HUES6 (cell line): ENCODE measurements around the gene BRAP.
"Not testable (repeated sequence)": the region's sequence is repeated elsewhere in the genome, so short reads cannot be mapped to it uniquely, and the experiment has no call there.

Experiments used
- H3K27ac ChIP-seq: 2 replicates; pipeline ENCODE4 v1.7.0; 2013; ENCODE audit warnings: low read depth, mild to moderate bottlenecking, low read length, inconsistent platforms
- H3K27me3 ChIP-seq: 2 replicates; pipeline ENCODE4 v1.6.1; 2013; ENCODE audit warnings: low read length; ENCODE audit not compliant: control insufficient read depth, insufficient read depth
- H3K36me3 ChIP-seq: 2 replicates; pipeline ENCODE4 v1.6.1; 2013; ENCODE audit warnings: low read length; ENCODE audit not compliant: control insufficient read depth, insufficient read depth
- H3K4me1 ChIP-seq: 2 replicates; pipeline ENCODE4 v1.6.1; 2013; ENCODE audit warnings: low read length; ENCODE audit not compliant: control insufficient read depth, insufficient read depth
- H3K4me3 ChIP-seq: 2 replicates; pipeline ENCODE4 v1.5.1; 2013; ENCODE audit warnings: low read depth, low read length
- H3K9ac ChIP-seq: one replicate; pipeline ENCODE4 v1.6.1; 2013; ENCODE audit warnings: mild to moderate bottlenecking, low read length
- H3K9me3 ChIP-seq: 2 replicates; pipeline ENCODE4 v1.6.1; 2013; ENCODE audit warnings: low read depth, low read length; ENCODE audit not compliant: control insufficient read depth, insufficient read depth

BRAP gene

GRCh38 chr12:111685811-111686573 lies at the start of gene BRAP, which contains the start of gene ACAD10:
Gene BRAP, minus strand, starts transcription at chr12:111685956. Its CDS starts 164 bp downstream, at chr12:111685792.
Gene ACAD10, plus strand, starts transcription at chr12:111686053. Its CDS starts 6,657 bp downstream, at chr12:111692710.
- Histone ChIP-seq H3K4me1 (peaks cover 5% of the 10 kb centered on the region), H3K9ac (peak within 1 kb of the TSS; percentile 90), H3K27me3 (no peaks in the 10 kb centered on the region), H3K9me3 (no peaks in the 10 kb centered on the region), H3K4me3 (peak within 1 kb of the TSS; percentile 92), H3K27ac (peak within 1 kb of the TSS; percentile 35), H3K36me3 (peaks cover 24% of the 10 kb centered on the region)

- Histone ChIP-seq H3K9me3 (no peaks in the 10 kb centered on the region), H3K27ac (no peak overlapping the region), H3K4me3 (no peak overlapping the region), H3K27me3 (no peaks in the 10 kb centered on the region), H3K36me3 (peaks cover 50% of the 10 kb centered on the region), H3K9ac (no peak overlapping the region), H3K4me1 (no peaks in the 10 kb centered on the region)
Observed at GRCh38 chr12:111733340-111733915, 47.7 kb upstream of the BRAP start.

GRCh38 chr12:111732786-111733185 lies 47.0 kb upstream of the BRAP start:
- Histone ChIP-seq H3K36me3 (peaks cover 51% of the 10 kb centered on the region), H3K4me1 (no peaks in the 10 kb centered on the region), H3K9me3 (no peaks in the 10 kb centered on the region), H3K4me3 (no peak overlapping the region), H3K27ac (no peak overlapping the region), H3K9ac (no peak overlapping the region), H3K27me3 (no peaks in the 10 kb centered on the region)

GRCh38 chr12:111730420-111730819 lies 44.7 kb upstream of the BRAP start:
- peaks cover 49% of the 10 kb centered on the region for H3K36me3 ChIP-seq
- H3K9ac ChIP-seq, result no peak overlapping the region
- no peaks in the 10 kb centered on the region for H3K27me3 ChIP-seq
- H3K4me3 ChIP-seq, result no peak overlapping the region
- no peaks in the 10 kb centered on the region for H3K9me3 ChIP-seq
- H3K27ac ChIP-seq, result no peak overlapping the region
- no peaks in the 10 kb centered on the region for H3K4me1 ChIP-seq

GRCh38 chr12:111728795-111729194 lies 43.0 kb upstream of the BRAP start:
- Histone ChIP-seq H3K4me1 (no peaks in the 10 kb centered on the region), H3K27ac (no peak overlapping the region), H3K4me3 (no peak overlapping the region), H3K36me3 (peaks cover 50% of the 10 kb centered on the region), H3K27me3 (no peaks in the 10 kb centered on the region), H3K9ac (no peak overlapping the region), H3K9me3 (no peaks in the 10 kb centered on the region)

- not testable (repeated sequence) for H3K4me1 ChIP-seq, H3K27ac ChIP-seq, H3K27me3 ChIP-seq, H3K4me3 ChIP-seq, H3K9ac ChIP-seq, H3K9me3 ChIP-seq
- peaks cover 48% of the 10 kb centered on the region for H3K36me3 ChIP-seq
Observed at GRCh38 chr12:111723646-111724360, 38.0 kb upstream of the BRAP start.

GRCh38 chr12:111720457-111720856 lies 34.7 kb upstream of the BRAP start:
- no peaks in the 10 kb centered on the region for H3K27me3 ChIP-seq
- H3K36me3 ChIP-seq, result peaks cover 56% of the 10 kb centered on the region
- H3K4me3 ChIP-seq, result no peak overlapping the region
- H3K9ac ChIP-seq, result no peak overlapping the region
- H3K4me1 ChIP-seq, result no peaks in the 10 kb centered on the region
- H3K9me3 ChIP-seq, result no peaks in the 10 kb centered on the region
- H3K27ac ChIP-seq, result no peak overlapping the region

- H3K9me3 ChIP-seq, H3K27ac ChIP-seq, H3K27me3 ChIP-seq, H3K9ac ChIP-seq, H3K4me3 ChIP-seq, H3K4me1 ChIP-seq: not testable (repeated sequence)
- H3K36me3 ChIP-seq, result peaks cover 56% of the 10 kb centered on the region
Observed at GRCh38 chr12:111719316-111719715, 33.6 kb upstream of the BRAP start.

GRCh38 chr12:111715279-111715678 lies 29.5 kb upstream of the BRAP start:
- H3K4me3 ChIP-seq, result no peak overlapping the region
- no peaks in the 10 kb centered on the region for H3K4me1 ChIP-seq
- H3K27me3 ChIP-seq, result no peaks in the 10 kb centered on the region
- no peak overlapping the region for H3K9ac ChIP-seq
- no peaks in the 10 kb centered on the region for H3K9me3 ChIP-seq
- no peak overlapping the region for H3K27ac ChIP-seq
- H3K36me3 ChIP-seq, result peaks cover 61% of the 10 kb centered on the region

GRCh38 chr12:111706145-111706544 lies 20.4 kb upstream of the BRAP start:
- Histone ChIP-seq H3K4me3 (no peak overlapping the region), H3K36me3 (peaks cover 58% of the 10 kb centered on the region), H3K27me3 (no peaks in the 10 kb centered on the region), H3K9me3 (no peaks in the 10 kb centered on the region), H3K4me1 (no peaks in the 10 kb centered on the region), H3K27ac (no peak overlapping the region), H3K9ac (no peak overlapping the region)

GRCh38 chr12:111705672-111706071 lies 19.9 kb upstream of the BRAP start:
- Histone ChIP-seq H3K27ac (no peak overlapping the region), H3K4me3 (no peak overlapping the region), H3K4me1 (no peaks in the 10 kb centered on the region), H3K9ac (no peak overlapping the region), H3K27me3 (no peaks in the 10 kb centered on the region), H3K36me3 (peaks cover 57% of the 10 kb centered on the region), H3K9me3 (no peaks in the 10 kb centered on the region)
